Transverse colon (tissue), 3 donors: ENCODE results near the gene LRRC45.

ENCODE experiments used
- EP300 ChIP-seq: sonication (generic); formaldehyde crosslinking; IDR thresholded peaks from one replicate; pipeline ENCODE4 v1.6.1; 2017; ENCODE audit warnings: antibody characterized with exemption, low read depth
- POLR2A ChIP-seq: fragments of 450-650 bp; IDR thresholded peaks from one replicate; pipeline ENCODE4 v1.6.1; 2016; ENCODE audit warnings: antibody characterized with exemption, mild to moderate bottlenecking, moderate library complexity
- TF ChIP-seq, protein P1 (sequence below), 5 experiments: fragments of 200-600 bp in 3 of 5; fragments of 450-650 bp in 2 of 5; sonication (generic) in 3 of 5; IDR thresholded peaks; 1 replicate in 2 of 5; 2 replicates in 3 of 5; pipeline ENCODE4 v1.5.1; 2016 to 2017; ENCODE audit warnings: antibody characterized with exemption in 5 of 5, inconsistent platforms in 3 of 5, mild to moderate bottlenecking in 2 of 5, moderate library complexity in 1 of 5

DNA sequence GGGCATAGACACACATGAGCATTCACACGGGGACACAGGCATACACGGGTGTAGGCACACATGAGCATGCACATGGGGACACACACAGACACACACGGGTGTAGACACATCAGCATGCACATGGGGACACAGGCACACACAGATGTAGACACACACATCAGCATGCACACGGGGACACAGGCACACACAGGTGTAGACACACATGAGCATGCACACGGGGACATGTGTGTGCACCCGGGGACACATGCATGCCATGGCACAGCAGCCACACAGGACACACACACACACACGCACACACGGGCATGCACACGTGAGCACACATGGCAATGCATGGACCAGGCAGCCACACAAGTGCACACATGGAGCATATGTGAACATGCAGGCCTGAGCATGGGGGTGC lies 19.5 kb downstream of the LRRC45 start:
- TF ChIP-seq POLR2A (no peak), EP300 (no peak)
- TF ChIP-seq, protein P1, sequence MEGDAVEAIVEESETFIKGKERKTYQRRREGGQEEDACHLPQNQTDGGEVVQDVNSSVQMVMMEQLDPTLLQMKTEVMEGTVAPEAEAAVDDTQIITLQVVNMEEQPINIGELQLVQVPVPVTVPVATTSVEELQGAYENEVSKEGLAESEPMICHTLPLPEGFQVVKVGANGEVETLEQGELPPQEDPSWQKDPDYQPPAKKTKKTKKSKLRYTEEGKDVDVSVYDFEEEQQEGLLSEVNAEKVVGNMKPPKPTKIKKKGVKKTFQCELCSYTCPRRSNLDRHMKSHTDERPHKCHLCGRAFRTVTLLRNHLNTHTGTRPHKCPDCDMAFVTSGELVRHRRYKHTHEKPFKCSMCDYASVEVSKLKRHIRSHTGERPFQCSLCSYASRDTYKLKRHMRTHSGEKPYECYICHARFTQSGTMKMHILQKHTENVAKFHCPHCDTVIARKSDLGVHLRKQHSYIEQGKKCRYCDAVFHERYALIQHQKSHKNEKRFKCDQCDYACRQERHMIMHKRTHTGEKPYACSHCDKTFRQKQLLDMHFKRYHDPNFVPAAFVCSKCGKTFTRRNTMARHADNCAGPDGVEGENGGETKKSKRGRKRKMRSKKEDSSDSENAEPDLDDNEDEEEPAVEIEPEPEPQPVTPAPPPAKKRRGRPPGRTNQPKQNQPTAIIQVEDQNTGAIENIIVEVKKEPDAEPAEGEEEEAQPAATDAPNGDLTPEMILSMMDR (IDR thresholded peaks at IDR 0.05) = no peak
